Testis (tissue), 5 donors: ENCODE measurements around the gene PRSS1. TPM values are rescaled to one million over a fixed set of nuclear protein-coding genes. Genes with fewer than 3 reads are reported as not detected.
"Not testable (repeated sequence)": the region's sequence is repeated elsewhere in the genome, so short reads cannot be mapped to it uniquely, and the experiment has no call there.

Source experiments
- DNase-seq: peaks from one replicate; pipeline ENCODE4 v3.0.0-alpha.2; 2019
- H3K27ac ChIP-seq, 2 donors: fragments of 200-600 bp; sonication (generic); one replicate each; pipeline ENCODE4 v1.5.1; 2019
- H3K27me3 ChIP-seq: fragments of 200-600 bp; sonication (generic); one replicate; pipeline ENCODE4 v1.5.1; 2019
- H3K36me3 ChIP-seq: fragments of 200-600 bp; sonication (generic); one replicate; pipeline ENCODE4 v1.5.1; 2017; ENCODE audit warnings: low read depth; ENCODE audit errors: missing control alignments
- H3K4me1 ChIP-seq: fragments of 200-600 bp; sonication (generic); one replicate; pipeline ENCODE4 v1.5.1; 2019
- H3K4me3 ChIP-seq, 2 donors: fragments of 200-600 bp; sonication (generic); one replicate each; pipeline ENCODE4 v1.5.1; 2017 to 2019
- H3K9me3 ChIP-seq: fragments of 200-600 bp; sonication (generic); one replicate; pipeline ENCODE4 v1.5.1; 2017
- CTCF ChIP-seq, 3 experiments: fragments of 450-650 bp in 2 of 3; fragments of 200-600 bp in 1 of 3; sonication (generic) in 1 of 3; IDR thresholded peaks; one replicate each; pipeline ENCODE4 v1.5.1; 2016 to 2019; ENCODE audit warnings: antibody characterized with exemption in 3 of 3, mild to moderate bottlenecking in 2 of 3, moderate library complexity in 1 of 3
- POLR2A ChIP-seq: fragments of 450-650 bp; IDR thresholded peaks from one replicate; pipeline ENCODE4 v1.6.1; 2017; ENCODE audit warnings: antibody characterized with exemption, mild to moderate bottlenecking, moderate library complexity
- WGBS, 2 donors: methylation state at CpG; one replicate each; pipeline ENCODE4 v1.1.5; 2018; 5-methylcytosine and 5-hydroxymethylcytosine counted together
- intact Hi-C: fragments of 100-400 bp; cut with DNase I; formaldehyde crosslinking; loops from one replicate; pipeline ENCODE4 v1.15.1; 2023; ENCODE audit warnings: low total_unique reads
- long read RNA-seq, 2 donors: transcript quantifications; one replicate each; lab custom pipeline, GENCODE V29; 2026
- polyA plus RNA-seq: library from polyadenylated mRNA; stranded (reverse); fragments of 350-450 nt; fragmentation: Illumina TruSeq; extraction: RNeasy Lipid Tissue Mini Kit (QIAGEN cat#74804); gene quantifications from one replicate; pipeline ENCODE4 v1.2.3, GENCODE V29; 2014; ENCODE audit warnings: low read depth, low replicate concordance; ENCODE audit not compliant: insufficient read depth
- total RNA-seq, 2 donors: library from RNA; depleted of rRNA; stranded (reverse); fragments of >200 nt; gene quantifications; one replicate each; pipeline ENCODE4 v1.2.3, GENCODE V29; 2016

The PRSS1 gene
- total RNA-seq (not detected), polyA plus RNA-seq (not detected)
- long read RNA-seq, donor 1: 0 reads
- long read RNA-seq, donor 2: 0 reads

DNA sequence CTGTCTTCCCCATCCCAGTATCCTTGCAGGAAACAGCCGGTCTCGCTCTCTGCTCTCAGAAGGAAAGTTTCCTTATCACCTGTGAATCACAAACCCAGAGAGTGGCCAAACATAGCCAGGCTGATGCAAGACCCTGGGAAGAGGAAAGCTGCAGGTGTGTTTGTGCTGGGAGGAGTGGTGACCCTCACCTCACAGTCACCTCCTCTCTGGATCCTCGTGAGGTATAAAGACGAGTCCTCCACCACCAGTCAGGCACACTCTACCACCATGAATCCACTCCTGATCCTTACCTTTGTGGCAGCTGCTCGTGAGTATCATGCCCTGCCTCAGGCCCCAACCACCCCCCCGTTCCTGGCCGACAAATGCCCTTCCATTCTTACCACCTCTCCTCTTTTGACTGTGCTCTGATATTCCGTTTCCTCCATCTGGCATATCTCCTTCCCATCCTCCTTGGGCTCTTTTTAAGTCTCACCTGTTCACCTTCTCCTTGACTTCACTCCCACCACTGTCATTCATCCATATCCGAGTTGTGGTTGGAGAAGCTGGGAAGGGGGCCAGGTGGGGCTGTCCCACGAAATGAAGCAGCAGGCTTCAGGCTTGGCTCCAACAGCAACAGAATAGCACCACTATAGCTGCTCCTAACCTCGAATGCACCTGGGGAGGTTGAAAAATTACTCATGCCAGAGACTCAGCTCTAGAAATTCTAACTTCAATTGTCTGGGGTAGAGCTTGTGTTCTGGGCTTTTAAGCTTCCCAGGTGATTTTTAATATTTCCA is at the start of gene PRSS1:
Gene PRSS1 (plus strand): TSS at position 255 of the 776 bp plus-strand sequence. CDS start 13 bp downstream, at position 268.
- Histone ChIP-seq H3K27ac (no peak within 1 kb of the TSS), H3K36me3 (no peaks in the 10 kb centered on the region), H3K4me1 (peaks cover 24% of the 10 kb centered on the region), H3K27me3 (no peaks in the 10 kb centered on the region), H3K9me3 (no peaks in the 10 kb centered on the region), H3K4me3 (no peak within 1 kb of the TSS)
- TF ChIP-seq POLR2A: no peak
- intact Hi-C loops: no loop called here
- no peak for DNase-seq
- WGBS, 2 donors: 90 to 92% methylated on average over 11 of the region's 11 CpGs

GRCh38 chr7:142700935-142701334 is 48.3 kb upstream of the PRSS1 start:
- H3K9me3 ChIP-seq, H3K27ac ChIP-seq, intact Hi-C loops, H3K4me1 ChIP-seq, H3K4me3 ChIP-seq, H3K36me3 ChIP-seq, DNase-seq, H3K27me3 ChIP-seq: not testable (repeated sequence)
- WGBS, 2 donors: 67 to 76% methylated on average over 1 of the region's 1 CpG

DNA sequence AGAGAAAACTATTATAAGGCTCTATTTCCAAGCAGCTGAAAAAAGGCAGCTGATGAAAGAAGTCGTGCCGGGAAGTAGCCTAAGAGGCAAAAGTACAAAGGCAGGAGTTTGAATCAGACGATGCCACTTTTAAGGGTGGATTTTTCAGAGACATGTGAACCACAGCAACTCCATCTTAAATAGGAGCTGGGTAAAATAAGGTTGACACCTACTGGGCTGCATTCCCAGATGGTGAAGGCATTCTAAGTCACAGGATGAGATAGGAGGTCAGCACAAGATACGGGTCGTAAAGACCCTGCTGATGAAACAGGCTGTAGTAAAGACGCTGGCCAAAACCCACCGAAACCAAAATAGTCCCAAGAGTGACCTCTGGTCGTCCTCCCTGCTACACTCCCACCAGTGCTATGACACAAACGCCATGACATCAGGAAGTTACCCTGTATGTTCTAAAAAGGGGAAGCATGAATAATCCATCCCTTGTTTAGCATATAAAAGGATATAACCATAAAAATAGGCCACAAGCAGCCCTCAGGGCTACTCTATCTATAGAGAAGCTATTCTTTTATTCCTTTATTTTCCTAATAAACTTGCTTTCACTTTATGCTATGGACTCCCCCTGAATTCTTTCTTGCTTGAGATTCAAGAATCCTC is 45.5 kb upstream of the PRSS1 start:
- no peak for DNase-seq
- H3K36me3 ChIP-seq: no peaks in the 10 kb centered on the region
- no peaks in the 10 kb centered on the region for H3K27me3 ChIP-seq
- WGBS, 2 donors: 61 to 74% methylated on average over 9 of the region's 9 CpGs
- H3K4me1 ChIP-seq: peaks cover 4% of the 10 kb centered on the region
- intact Hi-C loops: no loop called here
- no peaks in the 10 kb centered on the region for H3K9me3 ChIP-seq
- no peak overlapping the region for H3K4me3 ChIP-seq
- no peak for TF ChIP-seq POLR2A
- TF ChIP-seq CTCF (IDR thresholded peaks at IDR 0.05): no peak
- no peak overlapping the region for H3K27ac ChIP-seq

- H3K27me3 ChIP-seq, DNase-seq, H3K27ac ChIP-seq, H3K4me1 ChIP-seq, H3K36me3 ChIP-seq, H3K9me3 ChIP-seq, H3K4me3 ChIP-seq, intact Hi-C loops: not testable (repeated sequence)
These were observed 40.5 kb upstream of the PRSS1 start for GRCh38 chr7:142708726-142709125.

DNA sequence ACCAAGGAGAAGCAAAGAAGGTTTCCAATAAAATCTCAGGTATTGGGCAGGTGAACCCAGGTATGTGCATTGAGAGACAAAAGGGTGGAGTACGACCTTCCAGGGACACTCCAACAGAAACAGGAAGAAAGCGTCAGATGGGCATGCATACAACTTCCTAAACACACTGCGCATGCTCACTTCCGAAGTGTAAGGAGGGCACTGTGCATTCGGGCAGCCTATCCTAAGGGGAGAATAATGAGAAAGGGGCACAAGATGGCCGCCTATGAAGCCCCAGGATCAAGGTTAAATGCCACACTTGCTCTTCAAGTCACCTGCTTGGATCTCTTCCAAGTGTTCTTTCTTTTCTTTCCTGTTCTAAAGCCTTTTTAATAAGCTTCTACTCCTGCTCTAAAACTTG is 39.4 kb upstream of the PRSS1 start:
- no peak for DNase-seq
- Histone ChIP-seq H3K27me3 (no peaks in the 10 kb centered on the region), H3K27ac (no peak overlapping the region), H3K9me3 (no peaks in the 10 kb centered on the region), H3K4me1 (peaks cover 9% of the 10 kb centered on the region), H3K36me3 (no peaks in the 10 kb centered on the region), H3K4me3 (no peak overlapping the region)
- WGBS, 2 donors: 79% methylated on average over 6 of the region's 6 CpGs
- TF ChIP-seq POLR2A (no peak), CTCF (IDR thresholded peaks at IDR 0.05) (no peak)
- intact Hi-C loops: loop anchor here (5.0 kb wide), 1 partner anchor 67 kb away; no protein-coding TSS in a partner anchor

DNA sequence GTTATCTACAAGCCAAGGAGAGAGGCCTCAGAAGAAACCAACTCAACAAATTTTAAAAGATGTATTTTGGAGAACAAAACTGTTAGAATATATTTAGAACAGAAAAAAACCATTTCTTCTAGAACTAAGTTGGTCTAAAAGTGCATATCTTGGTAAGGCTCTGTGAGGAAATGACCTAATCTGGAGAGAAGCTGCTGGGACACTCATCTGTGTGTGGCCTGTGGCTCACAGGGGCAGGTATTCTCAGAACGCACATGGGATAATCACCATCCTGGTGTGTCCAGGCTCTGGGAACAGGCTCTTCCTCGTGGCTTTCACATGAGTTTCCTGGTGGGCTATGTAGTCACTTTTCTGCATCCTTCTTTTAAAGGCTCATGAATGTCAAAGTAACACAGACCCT is 38.1 kb upstream of the PRSS1 start:
- no peaks in the 10 kb centered on the region for H3K9me3 ChIP-seq
- H3K36me3 ChIP-seq: no peaks in the 10 kb centered on the region
- H3K27me3 ChIP-seq: no peaks in the 10 kb centered on the region
- TF ChIP-seq CTCF (IDR thresholded peaks at IDR 0.05): no peak
- WGBS, 2 donors: 35 to 41% methylated on average over 2 of the region's 2 CpGs
- no peak for DNase-seq
- no peak overlapping the region for H3K4me3 ChIP-seq
- intact Hi-C loops: loop anchor here (5.0 kb wide), 1 partner anchor 66 kb away; no protein-coding TSS in a partner anchor
- peaks cover 9% of the 10 kb centered on the region for H3K4me1 ChIP-seq
- H3K27ac ChIP-seq: peak overlapping the region in 1 of 2 donors; percentile 34
